SKM-1 treated with dmso at 0.1 percent for 144 hours (cell line): ENCODE data around the gene UPB1.

ENCODE experiments used
- DNase-seq: peaks from one replicate; lab custom pipeline; 2025; ENCODE audit not compliant: unreplicated experiment; lab: John Stamatoyannopoulos, UW

UPB1 gene

DNA sequence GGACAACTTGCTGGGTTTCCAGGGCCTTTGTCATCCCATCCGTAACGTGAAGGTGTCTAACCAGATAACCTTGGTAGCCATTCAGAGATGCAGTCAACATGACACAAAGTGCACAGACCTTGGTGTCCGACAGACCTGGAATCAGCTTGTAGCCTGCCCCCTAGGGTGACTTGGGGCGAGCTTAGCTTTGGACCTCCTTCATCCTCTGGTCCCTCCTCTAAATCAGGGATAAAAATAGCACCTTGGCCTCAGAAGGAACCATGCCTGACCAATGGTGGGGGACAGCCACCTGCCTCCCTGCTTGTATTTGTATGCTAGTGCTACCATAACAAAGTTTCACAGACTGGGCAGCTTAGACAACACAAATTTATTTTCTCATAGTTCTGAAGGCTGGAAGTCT lies 64.3 kb downstream of the UPB1 start:
- no peak for DNase-seq

DNA sequence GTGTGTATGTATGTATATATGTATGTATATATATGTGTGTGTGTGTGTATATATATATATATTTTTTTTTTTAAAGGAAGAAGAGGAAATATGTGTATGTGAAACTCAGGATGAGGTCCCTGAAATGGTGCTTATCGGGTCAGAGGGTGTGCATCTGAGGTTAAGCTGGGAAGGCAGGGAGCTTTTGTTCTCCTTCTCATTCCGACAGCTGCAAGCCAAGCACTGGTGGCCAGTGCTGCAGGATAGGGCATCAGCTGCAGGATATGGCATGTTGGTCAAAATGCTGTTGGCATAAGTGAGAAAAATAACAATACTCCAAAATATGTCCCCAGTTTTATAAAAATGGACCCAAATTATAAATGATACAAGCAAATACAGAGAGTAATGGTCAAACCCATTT lies 68.1 kb downstream of the UPB1 start:
- DNase-seq: no peak

DNA sequence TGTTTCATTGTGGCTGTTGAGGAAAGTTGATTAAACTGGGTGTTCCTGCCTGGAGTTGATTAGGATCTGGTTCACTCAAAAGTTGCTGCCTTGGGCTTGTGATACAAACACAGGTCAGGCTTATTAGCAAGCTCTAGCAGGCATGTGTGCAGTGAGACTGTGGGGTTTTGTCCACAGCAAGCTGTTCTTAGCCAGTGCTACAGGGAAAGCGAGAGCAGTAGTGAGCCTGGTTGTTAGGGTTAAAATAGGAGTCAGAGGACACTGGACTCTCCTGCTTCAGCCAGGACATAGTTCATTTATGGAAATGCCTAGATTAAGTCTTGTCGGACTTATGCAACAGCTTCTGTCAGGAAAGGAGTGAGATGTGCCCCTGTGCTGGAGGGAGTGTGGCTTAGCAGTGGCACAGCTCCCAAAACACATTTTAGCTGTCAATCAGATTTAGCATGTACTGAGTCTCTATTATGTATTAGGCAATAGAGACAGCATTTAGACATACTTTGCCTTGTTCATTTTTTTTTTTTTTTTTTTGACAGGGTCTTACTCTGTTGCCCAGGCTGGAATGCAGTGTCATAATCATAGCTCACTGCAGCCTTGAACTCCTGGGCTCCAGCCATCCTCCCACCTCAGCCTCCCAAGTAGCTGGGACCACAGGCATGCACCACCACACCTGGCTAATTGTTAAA lies 69.4 kb downstream of the UPB1 start:
- no peak for DNase-seq

DNA sequence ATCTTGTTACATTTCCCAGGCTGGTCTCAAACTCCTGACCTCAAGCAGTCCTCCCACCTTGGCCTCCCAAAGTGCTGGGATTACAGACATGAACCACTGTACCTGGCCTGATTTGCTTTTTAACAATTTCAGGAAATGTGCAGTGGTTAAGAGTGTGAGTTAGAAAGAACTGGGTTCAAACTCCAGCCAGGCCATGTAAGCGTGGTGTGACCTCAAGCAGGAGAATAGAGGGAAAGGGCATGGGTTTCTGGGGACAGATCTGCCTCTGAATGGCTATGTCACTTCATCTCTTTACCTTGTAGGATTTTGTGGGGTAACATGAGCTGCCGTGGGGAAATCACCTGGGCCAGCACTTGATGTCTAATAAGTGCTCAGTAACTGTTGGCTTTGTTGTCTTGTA lies 69.9 kb downstream of the UPB1 start:
- no peak for DNase-seq

DNA sequence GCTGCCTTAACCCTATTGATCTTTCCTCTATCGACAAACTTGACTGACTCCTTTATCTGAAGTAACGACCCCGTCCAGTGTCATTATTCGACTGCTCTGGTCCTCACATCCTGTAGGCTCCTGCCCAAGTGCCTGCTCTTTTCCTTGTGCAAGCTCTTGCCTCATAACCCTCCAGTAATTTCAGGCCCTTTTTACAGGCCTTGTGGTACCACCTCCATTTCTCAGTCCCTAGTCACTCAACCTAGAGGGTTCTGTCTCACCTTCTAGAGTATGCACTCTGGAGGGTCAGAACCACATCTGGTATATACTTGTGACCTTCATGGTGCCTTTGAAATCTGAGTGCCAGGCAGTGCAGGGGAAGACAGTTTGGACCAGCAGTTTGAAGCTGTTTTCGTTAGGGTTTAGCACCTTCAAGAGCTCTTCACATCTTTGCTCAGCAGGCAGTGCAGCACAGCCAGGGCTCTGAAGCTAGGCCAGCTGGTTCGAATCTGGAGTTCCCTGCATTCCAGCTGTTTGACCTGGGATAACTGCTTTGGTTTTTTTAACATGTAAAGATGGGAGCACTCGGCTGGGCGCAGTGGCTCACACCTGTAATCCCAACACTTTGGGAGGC lies 71.9 kb downstream of the UPB1 start:
- no peak for DNase-seq

DNA sequence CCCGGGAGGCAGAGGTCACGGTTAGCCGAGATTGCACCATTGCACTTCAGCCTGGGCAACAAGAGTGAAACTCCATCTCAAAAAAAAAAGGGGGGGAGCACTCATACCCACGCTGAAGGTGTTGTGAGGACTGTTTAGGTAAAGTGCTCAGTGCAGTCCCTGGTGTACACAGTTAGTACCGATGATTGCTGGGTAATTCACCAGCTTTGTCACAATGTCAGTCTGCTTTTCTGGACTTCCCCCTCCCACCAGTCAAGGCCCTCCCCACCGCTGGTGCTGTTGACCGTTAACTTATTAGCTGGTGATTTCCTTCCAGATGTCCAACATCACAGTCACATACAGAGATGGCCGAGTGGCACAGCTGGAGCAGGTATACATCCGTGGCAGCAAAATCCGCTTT lies 72.5 kb downstream of the UPB1 start:
- DNase-seq: no peak

DNA sequence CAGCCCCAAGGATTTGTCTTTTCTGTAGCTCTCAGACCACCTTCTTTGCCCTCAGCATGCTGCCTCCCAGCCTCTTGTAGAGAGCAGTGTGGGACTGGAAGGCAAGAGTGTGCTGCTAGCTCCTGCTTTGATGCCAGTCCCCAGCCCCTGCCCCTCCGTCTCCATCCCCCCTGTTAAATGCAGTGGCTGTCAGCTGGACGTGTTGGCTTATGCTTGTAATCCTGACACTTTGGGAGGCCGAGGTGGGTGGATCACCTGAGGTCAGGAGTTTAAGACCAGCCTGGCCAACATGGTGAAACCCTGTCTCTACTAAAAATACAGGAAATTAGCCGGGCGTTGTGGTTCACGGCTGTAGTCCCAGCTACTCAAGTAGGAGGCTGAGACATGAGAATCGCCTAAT lies 76.1 kb downstream of the UPB1 start:
- no peak for DNase-seq

DNA sequence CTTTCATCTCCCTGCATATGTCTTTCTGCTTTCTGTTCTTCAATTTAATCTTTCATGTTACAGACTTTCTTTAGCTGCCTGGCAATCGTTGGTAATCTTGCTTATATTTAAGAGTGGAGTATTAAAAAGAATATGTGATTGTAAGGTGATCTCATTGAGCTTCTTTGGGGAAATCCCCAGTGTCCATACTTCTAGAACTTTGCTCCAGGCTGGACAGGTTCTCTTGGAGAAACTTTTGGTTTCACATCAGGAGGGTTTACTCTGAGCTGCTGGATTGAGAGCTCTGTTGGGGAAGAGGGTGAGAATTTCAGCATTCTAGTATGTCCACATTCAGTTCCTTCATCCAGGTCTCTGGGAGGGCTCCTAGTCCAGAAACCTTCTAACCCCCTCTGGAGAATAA lies 81.6 kb downstream of the UPB1 start:
- DNase-seq: no peak
